SHP77 treated with DMSO at 0.1 percent for 48 hours (cell line): ENCODE measurements around the gene TRA2A.
A peak's percentile ranks its signal among the peaks of the same experiment; 100 is the strongest.
"Not testable (repeated sequence)": the region's sequence is repeated elsewhere in the genome, so short reads cannot be mapped to it uniquely, and the experiment has no call there.

ENCODE experiments used
- DNase-seq: peaks from one replicate; lab custom pipeline; 2025; lab: John Stamatoyannopoulos, UW

The TRA2A gene

GRCh38 chr7:23494009-23494408 is 37.8 kb downstream of the TRA2A start:
- DNase-seq, result no peak

- no peak for DNase-seq
Observed at GRCh38 chr7:23491502-23491901, 40.3 kb downstream of the TRA2A start.

GRCh38 chr7:23490357-23491135 is 41.2 kb downstream of the TRA2A start:
- DNase-seq, result no peak

GRCh38 chr7:23488714-23489113 is 43.1 kb downstream of the TRA2A start:
- not testable (repeated sequence) for DNase-seq

- DNase-seq, result no peak
Observed at GRCh38 chr7:23487670-23488069, 44.1 kb downstream of the TRA2A start.

- DNase-seq, result no peak
Observed at GRCh38 chr7:23486002-23486773, 45.6 kb downstream of the TRA2A start.

- DNase-seq, result no peak
Observed at GRCh38 chr7:23482686-23483085, 49.1 kb downstream of the TRA2A start.

GRCh38 chr7:23477962-23478866 is 53.6 kb downstream of the TRA2A start:
- no peak for DNase-seq

GRCh38 chr7:23477157-23477499 is 54.7 kb downstream of the TRA2A start:
- no peak for DNase-seq

GRCh38 chr7:23476286-23477156 is 55.3 kb downstream of the TRA2A start:
- DNase-seq, result no peak

- no peak for DNase-seq
Observed at GRCh38 chr7:23475576-23475839, 56.3 kb downstream of the TRA2A start.

GRCh38 chr7:23474829-23475575 is 56.8 kb downstream of the TRA2A start:
- DNase-seq, result peak; percentile 77

GRCh38 chr7:23474094-23474828 is 57.5 kb downstream of the TRA2A start:
- DNase-seq, result peak; percentile 99

GRCh38 chr7:23473844-23474093 is 58.0 kb downstream of the TRA2A start:
- DNase-seq, result no peak

- DNase-seq, result peak; percentile 72
Observed at GRCh38 chr7:23472956-23473843, 58.6 kb downstream of the TRA2A start.

- DNase-seq, result no peak
Observed at GRCh38 chr7:23472556-23472955, 59.2 kb downstream of the TRA2A start.

- no peak for DNase-seq
Observed at GRCh38 chr7:23472046-23472445, 59.7 kb downstream of the TRA2A start.

- peak; percentile 86 for DNase-seq
Observed at GRCh38 chr7:23471106-23471859, 60.5 kb downstream of the TRA2A start.
